NB4 (cell line): ENCODE data around the gene CNNM2.

Source experiments
- DNase-seq: peaks from one replicate; pipeline ENCODE4 v3.0.0; 2010; ENCODE audit warnings: low read depth
- H3K4me3 ChIP-seq: one replicate; pipeline ENCODE4 v1.5.1; 2011; ENCODE audit warnings: mild to moderate bottlenecking, low read depth, low read length, moderate library complexity
- CTCF ChIP-seq: IDR thresholded peaks from one replicate; pipeline ENCODE4 v1.5.1; 2012; ENCODE audit warnings: low read depth, low read length
- MAX ChIP-seq: IDR thresholded peaks from 2 replicates; pipeline ENCODE4 v1.6.1; 2011; ENCODE audit warnings: low read depth, low read length
- MYC ChIP-seq: IDR thresholded peaks from 2 replicates; pipeline ENCODE4 v1.6.1; 2011; ENCODE audit warnings: low read depth, low read length
- POLR2A ChIP-seq: IDR thresholded peaks from 2 replicates; pipeline ENCODE4 v1.6.1; 2011; ENCODE audit warnings: mild to moderate bottlenecking; ENCODE audit not compliant: insufficient read length; ENCODE audit errors: extremely low read depth

Gene CNNM2

GRCh38 chr10:103080891-103081581 lies 162.9 kb downstream of the CNNM2 start:
- no peak overlapping the region for H3K4me3 ChIP-seq
- peak; percentile 26 for TF ChIP-seq POLR2A
- TF ChIP-seq MYC = no peak
- no peak for DNase-seq

GRCh38 chr10:103082683-103083082 lies 164.6 kb downstream of the CNNM2 start:
- no peak overlapping the region for H3K4me3 ChIP-seq
- no peak for DNase-seq
- TF ChIP-seq MYC (no peak), CTCF (no peak), POLR2A (no peak), MAX (no peak)

- H3K4me3 ChIP-seq = no peak overlapping the region
- no peak for DNase-seq
- TF ChIP-seq MYC (no peak), CTCF (no peak), POLR2A (no peak), MAX (no peak)
These were observed 165.3 kb downstream of the CNNM2 start for GRCh38 chr10:103083266-103083976.

GRCh38 chr10:103083977-103084320 lies 165.9 kb downstream of the CNNM2 start:
- no peak overlapping the region for H3K4me3 ChIP-seq

GRCh38 chr10:103086261-103086660 lies 168.2 kb downstream of the CNNM2 start:
- TF ChIP-seq MAX (no peak), POLR2A (no peak), MYC (no peak), CTCF (no peak)
- DNase-seq = no peak
- no peak overlapping the region for H3K4me3 ChIP-seq

More at GRCh38 chr10:103083977-103084320, 165.9 kb downstream of the CNNM2 start:
- DNase-seq = no peak
- no peak for TF ChIP-seq POLR2A
- no peak for TF ChIP-seq MYC
- no peak for TF ChIP-seq CTCF
- TF ChIP-seq MAX = no peak

- no peak for TF ChIP-seq POLR2A
- no peak for TF ChIP-seq MAX
- no peak for TF ChIP-seq CTCF
- no peak for TF ChIP-seq MYC
- no peak for DNase-seq
- no peak overlapping the region for H3K4me3 ChIP-seq
These were observed 168.7 kb downstream of the CNNM2 start for GRCh38 chr10:103086799-103087198.
